AG08395 (cell line): ENCODE results near the gene SLC27A2.
"Not testable (repeated sequence)": the region's sequence is repeated elsewhere in the genome, so short reads cannot be mapped to it uniquely, and the experiment has no call there.

Source experiments
- DNase-seq: peaks from one replicate; pipeline ENCODE4 v3.0.0; 2012; ENCODE audit warnings: mixed read lengths, low spot score

The SLC27A2 gene

DNA sequence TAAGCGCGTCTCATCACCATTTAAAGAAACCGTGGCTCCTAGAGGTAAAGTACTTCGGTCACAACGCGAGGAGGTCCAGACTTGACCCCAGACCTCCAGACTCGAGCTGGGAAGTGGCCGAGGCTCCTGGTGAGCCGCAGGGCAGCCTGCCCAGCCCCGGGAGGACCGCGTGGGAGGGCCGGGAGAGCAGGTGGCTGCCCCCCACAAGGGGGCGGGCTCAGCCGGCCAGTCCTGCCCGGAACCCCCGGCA, at the start of gene SLC27A2:
SLC27A2 (plus strand) TSS at position 228 of the 250 bp plus-strand sequence. CDS start 232 bp downstream, outside the sequence.
- DNase-seq, result no peak

GRCh38 chr15:50132251-50132984, 49.6 kb upstream of the SLC27A2 start:
- DNase-seq, result not testable (repeated sequence)

- DNase-seq, result peak; percentile 74
Measured at GRCh38 chr15:50134524-50135024, 47.4 kb upstream of the SLC27A2 start.

GRCh38 chr15:50135031-50135551, 46.9 kb upstream of the SLC27A2 start:
- DNase-seq, result no peak

GRCh38 chr15:50137330-50137761, 44.6 kb upstream of the SLC27A2 start:
- DNase-seq, result peak; percentile 91

- DNase-seq, result peak; percentile 29
Measured at GRCh38 chr15:50137893-50138292, 44.1 kb upstream of the SLC27A2 start.

GRCh38 chr15:50138391-50138790, 43.6 kb upstream of the SLC27A2 start:
- no peak for DNase-seq

- DNase-seq, result no peak
Measured at GRCh38 chr15:50140098-50140497, 41.9 kb upstream of the SLC27A2 start.

DNA sequence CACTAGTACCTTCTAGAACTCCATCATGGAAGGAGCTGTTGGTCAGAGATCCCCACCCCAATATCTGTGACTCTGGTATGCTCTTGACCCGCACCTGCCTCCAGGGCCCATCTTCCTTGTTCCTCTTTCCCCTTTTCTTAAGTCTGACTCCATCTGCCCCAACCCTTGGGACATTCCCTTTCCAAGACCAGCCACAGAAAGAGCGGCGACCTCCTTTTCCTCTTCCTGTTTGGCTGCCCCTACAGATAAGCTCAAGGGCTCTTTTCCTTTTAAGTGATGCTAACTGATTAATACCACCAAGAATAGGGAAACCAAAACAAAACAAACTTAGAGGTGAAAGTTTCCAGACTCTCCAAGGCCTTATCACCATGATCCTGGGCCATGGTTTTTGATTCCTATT, 41.0 kb upstream of the SLC27A2 start:
- no peak for DNase-seq

DNA sequence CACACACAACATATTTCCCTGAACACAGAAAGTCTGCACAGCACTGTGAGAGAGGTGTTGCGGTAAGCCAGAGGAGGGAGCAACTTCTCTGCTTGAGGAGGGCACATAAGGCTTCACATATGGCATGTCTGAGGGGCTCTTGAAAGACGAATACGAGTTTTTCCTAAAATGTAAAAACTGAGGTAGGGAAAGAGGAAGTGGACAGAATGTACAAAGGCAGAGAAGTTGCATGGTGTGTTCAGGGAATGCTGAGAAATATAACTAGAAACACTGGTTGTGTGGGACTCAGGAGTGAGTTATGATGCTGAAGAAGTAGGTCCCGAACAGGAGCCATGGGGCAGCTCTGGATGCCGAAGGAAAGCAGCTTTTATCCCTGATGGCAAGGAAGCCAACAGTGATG, 40.1 kb upstream of the SLC27A2 start:
- DNase-seq, result no peak

DNA sequence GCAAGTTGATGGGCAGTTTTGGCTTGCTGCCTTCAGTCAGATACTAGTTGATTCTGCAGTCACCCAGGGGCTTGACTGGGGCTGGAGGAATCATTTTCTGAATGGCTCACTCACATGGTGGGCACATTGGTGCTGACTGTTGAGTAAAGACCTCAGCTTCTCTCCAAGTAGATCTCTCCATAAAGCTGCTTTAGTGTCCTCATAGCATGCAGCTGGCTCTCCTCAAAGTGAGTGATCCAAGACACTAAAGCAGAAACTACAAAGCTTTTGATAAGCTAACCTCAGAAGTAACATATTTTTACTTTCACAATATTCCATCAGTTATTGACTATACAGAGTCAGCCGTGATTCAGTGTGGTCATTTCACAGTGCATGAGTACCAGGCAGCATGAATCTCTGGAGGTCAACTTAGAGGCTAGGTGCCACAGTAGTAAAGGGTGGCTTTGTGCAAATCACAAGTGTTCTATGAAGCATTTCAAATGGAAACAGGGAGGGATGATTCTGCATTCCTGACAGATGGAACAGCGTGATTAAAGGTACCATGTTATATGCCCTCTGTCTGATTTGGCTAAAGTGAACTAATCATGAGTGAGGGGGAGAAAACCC, 38.6 kb upstream of the SLC27A2 start:
- DNase-seq, result no peak

- no peak for DNase-seq
Measured at GRCh38 chr15:50144341-50145120, 37.5 kb upstream of the SLC27A2 start.

GRCh38 chr15:50145451-50145872, 36.5 kb upstream of the SLC27A2 start:
- DNase-seq, result peak; percentile 75

DNA sequence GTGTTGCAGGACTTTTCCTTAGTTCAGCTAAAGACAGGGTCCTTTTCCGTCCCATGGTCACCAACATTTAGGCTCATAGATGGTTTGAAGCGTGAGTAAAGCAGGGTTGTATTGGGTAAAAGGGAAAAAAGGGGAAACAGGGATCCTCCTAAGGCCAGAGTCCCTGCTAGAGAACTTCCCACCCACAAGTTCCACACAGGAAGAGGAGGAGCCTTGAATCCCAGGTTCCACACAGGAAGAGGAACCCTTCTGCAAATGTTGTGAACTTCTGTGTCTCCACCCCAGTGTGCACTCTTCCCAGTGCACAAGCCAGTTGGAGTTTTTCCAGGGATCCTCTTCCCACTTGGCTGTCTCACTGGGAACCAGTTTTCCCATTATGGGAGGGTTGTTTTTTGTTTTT, 35.4 kb upstream of the SLC27A2 start:
- DNase-seq, result no peak

DNA sequence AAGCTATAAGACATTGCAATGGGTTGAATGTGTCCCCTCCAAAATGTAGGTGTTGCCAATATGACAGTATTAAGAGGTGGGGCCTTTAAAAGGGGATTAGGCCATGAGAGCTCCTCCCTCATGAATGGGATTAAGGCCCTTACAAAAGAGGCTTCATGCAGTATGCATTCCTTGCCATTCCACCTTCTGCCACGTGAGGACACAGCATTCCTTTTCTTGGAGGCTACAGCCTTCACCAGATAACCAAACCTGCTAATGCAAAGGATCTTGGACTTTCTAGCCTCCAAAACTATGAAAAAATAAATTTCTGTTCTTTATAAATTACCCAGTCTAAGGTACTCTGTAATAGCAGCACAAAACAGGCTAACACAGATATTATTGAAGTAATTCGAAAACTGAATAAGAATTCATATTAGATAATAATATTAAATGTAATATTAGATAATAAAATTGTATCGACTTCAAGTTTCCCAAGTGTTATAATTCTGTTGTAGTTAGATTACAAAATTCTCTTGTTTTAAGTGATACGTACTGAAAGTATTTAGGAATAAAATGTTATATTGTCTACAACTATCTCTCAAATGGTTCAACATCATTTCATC, 33.5 kb upstream of the SLC27A2 start:
- peak; percentile 33 for DNase-seq

- no peak for DNase-seq
Measured at GRCh38 chr15:50149090-50149489, 32.9 kb upstream of the SLC27A2 start.

DNA sequence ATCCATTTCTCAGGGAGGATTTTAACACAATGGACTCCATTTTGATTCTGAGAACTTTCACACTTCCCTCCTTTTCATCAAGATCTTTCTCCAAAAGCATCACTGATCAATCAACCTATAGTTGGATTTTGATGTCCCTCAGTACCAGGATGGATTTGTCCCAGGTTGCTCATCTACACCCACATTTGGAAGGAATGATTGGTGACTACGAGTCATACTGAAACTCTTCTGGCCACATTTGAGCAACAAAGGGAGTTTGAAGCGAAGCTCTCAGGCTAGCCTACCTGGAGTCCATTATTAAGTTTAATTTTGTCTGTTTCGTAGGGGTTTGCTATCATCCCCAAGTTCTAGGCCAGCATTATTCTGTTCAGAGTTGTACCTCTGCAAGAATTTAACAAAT, 31.6 kb upstream of the SLC27A2 start:
- DNase-seq, result no peak

DNA sequence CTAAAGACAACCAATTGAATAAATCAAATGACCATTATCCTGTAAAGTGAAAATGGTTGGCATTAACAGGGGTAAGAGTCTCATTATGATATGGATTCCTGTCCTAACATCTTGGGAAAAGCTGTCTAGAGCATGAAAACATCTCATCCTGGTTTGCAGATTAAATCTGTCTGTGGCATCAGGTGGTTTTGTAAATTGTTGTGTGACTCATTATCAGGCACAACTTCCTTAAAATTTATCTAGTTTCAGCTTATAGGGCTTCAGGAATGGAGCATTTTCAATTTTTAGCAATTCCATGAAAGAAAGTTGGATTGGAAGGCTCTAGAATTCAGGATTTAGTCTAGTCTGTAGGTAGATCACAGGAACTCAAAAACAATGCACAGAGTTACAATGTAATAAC, 31.1 kb upstream of the SLC27A2 start:
- no peak for DNase-seq

GRCh38 chr15:50151476-50151875, 30.5 kb upstream of the SLC27A2 start:
- DNase-seq, result no peak

GRCh38 chr15:50158236-50158635, 23.8 kb upstream of the SLC27A2 start:
- DNase-seq, result not testable (repeated sequence)

DNA sequence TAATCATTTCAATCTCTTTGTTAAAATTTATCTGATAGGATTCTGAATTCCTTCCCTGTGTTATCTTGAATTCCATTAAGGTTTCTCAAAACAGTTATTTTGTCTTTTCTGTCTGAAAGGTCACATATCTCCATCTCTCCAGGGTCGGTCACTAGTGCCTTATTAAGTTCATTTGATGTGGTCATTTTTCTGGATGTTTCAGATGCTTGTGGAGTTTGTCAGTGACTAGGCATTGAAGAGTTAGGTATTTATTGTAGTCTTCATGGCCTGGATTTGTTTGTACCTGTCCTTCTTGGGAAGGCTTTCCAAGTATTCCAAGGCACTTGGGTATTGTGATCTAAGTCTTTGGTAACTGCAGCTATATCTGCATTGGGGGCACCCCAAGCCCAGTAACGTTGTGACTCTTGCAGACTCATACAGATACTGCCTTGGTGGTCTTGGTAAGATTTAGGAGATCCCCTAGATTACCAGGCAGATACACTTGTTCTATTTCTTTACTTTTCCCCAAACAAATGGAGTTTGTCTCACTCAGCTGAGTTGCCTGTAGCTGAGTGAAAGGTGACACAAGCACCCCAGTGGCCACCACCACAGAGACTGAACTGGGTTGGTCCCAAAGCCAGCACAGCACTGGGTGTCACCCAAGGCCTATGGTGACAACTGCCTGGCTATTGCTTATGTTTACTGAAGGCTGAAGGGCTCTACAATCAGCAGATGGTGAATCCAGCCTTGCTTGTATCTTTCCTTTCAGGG, 18.9 kb upstream of the SLC27A2 start:
- no peak for DNase-seq
